ENCODE data around the gene ZNF497.

DNA sequence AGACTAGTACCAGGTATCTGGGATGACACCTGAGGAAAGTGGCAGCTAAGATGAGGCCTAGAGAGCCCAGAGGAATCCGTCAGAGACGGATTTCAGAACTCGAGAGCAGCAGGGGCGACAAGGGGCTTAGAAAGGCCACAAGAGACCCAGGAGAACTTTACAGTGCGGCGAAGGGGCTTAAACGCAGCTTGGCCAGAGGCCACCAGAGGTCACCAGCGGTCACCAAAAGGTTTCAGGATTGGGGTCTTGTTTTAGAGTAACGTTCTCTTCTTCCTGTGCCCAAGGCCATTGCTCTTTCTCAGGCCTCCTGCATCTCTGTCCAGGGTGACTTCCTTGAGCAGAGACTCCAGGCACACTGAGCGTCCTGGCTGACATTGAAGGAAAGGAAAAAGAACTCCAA is 33.6 kb downstream of the ZNF497 start:
- TF ChIP-seq, protein P1, sequence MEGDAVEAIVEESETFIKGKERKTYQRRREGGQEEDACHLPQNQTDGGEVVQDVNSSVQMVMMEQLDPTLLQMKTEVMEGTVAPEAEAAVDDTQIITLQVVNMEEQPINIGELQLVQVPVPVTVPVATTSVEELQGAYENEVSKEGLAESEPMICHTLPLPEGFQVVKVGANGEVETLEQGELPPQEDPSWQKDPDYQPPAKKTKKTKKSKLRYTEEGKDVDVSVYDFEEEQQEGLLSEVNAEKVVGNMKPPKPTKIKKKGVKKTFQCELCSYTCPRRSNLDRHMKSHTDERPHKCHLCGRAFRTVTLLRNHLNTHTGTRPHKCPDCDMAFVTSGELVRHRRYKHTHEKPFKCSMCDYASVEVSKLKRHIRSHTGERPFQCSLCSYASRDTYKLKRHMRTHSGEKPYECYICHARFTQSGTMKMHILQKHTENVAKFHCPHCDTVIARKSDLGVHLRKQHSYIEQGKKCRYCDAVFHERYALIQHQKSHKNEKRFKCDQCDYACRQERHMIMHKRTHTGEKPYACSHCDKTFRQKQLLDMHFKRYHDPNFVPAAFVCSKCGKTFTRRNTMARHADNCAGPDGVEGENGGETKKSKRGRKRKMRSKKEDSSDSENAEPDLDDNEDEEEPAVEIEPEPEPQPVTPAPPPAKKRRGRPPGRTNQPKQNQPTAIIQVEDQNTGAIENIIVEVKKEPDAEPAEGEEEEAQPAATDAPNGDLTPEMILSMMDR (IDR thresholded peaks at IDR 0.05 in 8 of 11, conservative IDR thresholded peaks at IDR 0.05 in 3 of 11), result peak in 2 of 11 experiments; percentile 13 to 17
- TF ChIP-seq POLR2AphosphoS5 (IDR thresholded peaks at IDR 0.05), result no peak
